Testis (tissue), 3 donors: ENCODE data around the gene NEURL1B. TPM values are rescaled to one million over a fixed set of nuclear protein-coding genes. Genes with fewer than 3 reads are reported as not detected.
A peak's percentile ranks its signal among the peaks of the same experiment; 100 is the strongest.

Experiments
- DNase-seq: peaks from one replicate; pipeline ENCODE4 v3.0.0-alpha.2; 2019
- H3K27ac ChIP-seq, 2 donors: fragments of 200-600 bp; sonication (generic); one replicate each; pipeline ENCODE4 v1.5.1; 2019
- H3K27me3 ChIP-seq: fragments of 200-600 bp; sonication (generic); one replicate; pipeline ENCODE4 v1.5.1; 2019
- H3K36me3 ChIP-seq: fragments of 200-600 bp; sonication (generic); one replicate; pipeline ENCODE4 v1.5.1; 2017; ENCODE audit warnings: low read depth; ENCODE audit errors: missing control alignments
- H3K4me1 ChIP-seq: fragments of 200-600 bp; sonication (generic); one replicate; pipeline ENCODE4 v1.5.1; 2019
- H3K4me3 ChIP-seq, 2 donors: fragments of 200-600 bp; sonication (generic); one replicate each; pipeline ENCODE4 v1.5.1; 2017 to 2019
- H3K9me3 ChIP-seq: fragments of 200-600 bp; sonication (generic); one replicate; pipeline ENCODE4 v1.5.1; 2017
- CTCF ChIP-seq, 3 experiments: fragments of 450-650 bp in 2 of 3; fragments of 200-600 bp in 1 of 3; sonication (generic) in 1 of 3; IDR thresholded peaks; one replicate each; pipeline ENCODE4 v1.5.1; 2016 to 2019; ENCODE audit warnings: antibody characterized with exemption in 3 of 3, mild to moderate bottlenecking in 2 of 3, moderate library complexity in 1 of 3
- POLR2A ChIP-seq: fragments of 450-650 bp; IDR thresholded peaks from one replicate; pipeline ENCODE4 v1.6.1; 2017; ENCODE audit warnings: antibody characterized with exemption, mild to moderate bottlenecking, moderate library complexity
- WGBS, 2 donors: methylation state at CpG; one replicate each; pipeline ENCODE4 v1.1.5; 2018; 5-methylcytosine and 5-hydroxymethylcytosine counted together
- intact Hi-C: fragments of 100-400 bp; cut with DNase I; formaldehyde crosslinking; loops from one replicate; pipeline ENCODE4 v1.15.1; 2023; ENCODE audit warnings: low total_unique reads
- polyA plus RNA-seq: library from polyadenylated mRNA; stranded (reverse); fragments of 350-450 nt; fragmentation: Illumina TruSeq; extraction: RNeasy Lipid Tissue Mini Kit (QIAGEN cat#74804); gene quantifications from one replicate; pipeline ENCODE4 v1.2.3, GENCODE V29; 2014; ENCODE audit warnings: low read depth, low replicate concordance; ENCODE audit not compliant: insufficient read depth
- total RNA-seq, 2 donors: library from RNA; depleted of rRNA; stranded (reverse); fragments of >200 nt; gene quantifications; one replicate each; pipeline ENCODE4 v1.2.3, GENCODE V29; 2016

NEURL1B gene
- total and polyA plus RNA-seq, 3 donors from 2014 or later, result 15.8 to 18.1 (median 17.1) TPM

- intact Hi-C loops, result loop anchor here (5.0 kb wide), 1 partner anchor 41 kb away; no protein-coding TSS in a partner anchor
- H3K4me3 ChIP-seq, result no peak overlapping the region
- TF ChIP-seq CTCF (IDR thresholded peaks at IDR 0.05) (no peak), POLR2A (no peak)
- H3K27ac ChIP-seq, result peak overlapping the region in 1 of 2 donors; percentile 18
- WGBS, 2 donors, result 39 to 53% methylated on average over 15 to 17 of the region's 17 CpGs
- no peaks in the 10 kb centered on the region for H3K9me3 ChIP-seq
- H3K4me1 ChIP-seq, result peaks cover 11% of the 10 kb centered on the region
- peak; percentile 30 for DNase-seq
- no peaks in the 10 kb centered on the region for H3K36me3 ChIP-seq
- H3K27me3 ChIP-seq, result no peaks in the 10 kb centered on the region
Observed at GRCh38 chr5:172721455-172722326, 80.6 kb downstream of the NEURL1B start.

GRCh38 chr5:172722327-172722815, 81.3 kb downstream of the NEURL1B start:
- Histone ChIP-seq H3K27me3 (no peaks in the 10 kb centered on the region), H3K9me3 (no peaks in the 10 kb centered on the region), H3K4me1 (peaks cover 11% of the 10 kb centered on the region), H3K4me3 (no peak overlapping the region), H3K27ac (peak overlapping the region in 1 of 2 donors; percentile 18), H3K36me3 (no peaks in the 10 kb centered on the region)
- WGBS, 2 donors, result 39 to 57% methylated on average over 12 of the region's 12 CpGs
- intact Hi-C loops, result loop anchor here (5.0 kb wide), 1 partner anchor 40 kb away; no protein-coding TSS in a partner anchor
- no peak for TF ChIP-seq CTCF (IDR thresholded peaks at IDR 0.05)
- no peak for TF ChIP-seq POLR2A
- no peak for DNase-seq

GRCh38 chr5:172723508-172723907, 82.4 kb downstream of the NEURL1B start:
- no peak for DNase-seq
- intact Hi-C loops, result loop anchor here (5.0 kb wide), 1 partner anchor 39 kb away; no protein-coding TSS in a partner anchor
- no peak overlapping the region for H3K27ac ChIP-seq

More at GRCh38 chr5:172723508-172723907, 82.4 kb downstream of the NEURL1B start:
- no peaks in the 10 kb centered on the region for H3K9me3 ChIP-seq
- H3K36me3 ChIP-seq, result no peaks in the 10 kb centered on the region
- WGBS, 2 donors, result 35 to 51% methylated on average over 2 of the region's 2 CpGs
- no peak overlapping the region for H3K4me3 ChIP-seq
- H3K27me3 ChIP-seq, result no peaks in the 10 kb centered on the region
- H3K4me1 ChIP-seq, result peaks cover 11% of the 10 kb centered on the region
- TF ChIP-seq POLR2A, result no peak
- no peak for TF ChIP-seq CTCF (IDR thresholded peaks at IDR 0.05)
